Sigmoid colon (tissue), 7 donors: ENCODE results near the gene AMMECR1. TPM values are rescaled to one million over a fixed set of nuclear protein-coding genes. Genes with fewer than 3 reads are reported as not detected.

ENCODE experiments used
- DNase-seq: peaks from one replicate; pipeline ENCODE4 v3.0.0-alpha.2; 2019
- H3K27ac ChIP-seq, 4 donors: fragments of 200-600 bp; sonication (generic); one replicate each; pipeline ENCODE4 v1.5.1; 2016 to 2019; ENCODE audit warnings: mild to moderate bottlenecking in 1 of 4
- H3K27me3 ChIP-seq, 3 donors: fragments of 200-600 bp; sonication (generic); one replicate each; pipeline ENCODE4 v1.5.1; 2019; ENCODE audit warnings: mild to moderate bottlenecking in 1 of 3
- H3K36me3 ChIP-seq, 4 donors: fragments of 200-600 bp; sonication (generic); one replicate each; pipeline ENCODE4 v1.5.1; 2016 to 2019
- H3K4me1 ChIP-seq, 4 donors: fragments of 200-600 bp; sonication (generic); one replicate each; pipeline ENCODE4 v1.5.1; 2017 to 2019
- H3K4me3 ChIP-seq, 4 donors: fragments of 200-600 bp; sonication (generic); one replicate each; pipeline ENCODE4 v1.5.1; 2017 to 2019; ENCODE audit warnings: mild to moderate bottlenecking in 2 of 4, moderate library complexity in 1 of 4
- H3K9me3 ChIP-seq, 4 donors: fragments of 200-600 bp in 3 of 4; sonication (generic) in 3 of 4; one replicate each; pipeline versions ENCODE4 v1.5.1 to v1.6.1; 2013 to 2019
- CTCF ChIP-seq, 4 experiments: fragments of 450-650 bp in 3 of 4; fragments of 200-600 bp in 1 of 4; IDR thresholded peaks; one replicate each; pipeline ENCODE4 v1.5.1; 2016 to 2019; ENCODE audit warnings: antibody characterized with exemption in 4 of 4, mild to moderate bottlenecking in 3 of 4, moderate library complexity in 2 of 4
- EP300 ChIP-seq, 4 donors: sonication (generic); formaldehyde crosslinking; IDR thresholded peaks; one replicate each; pipeline ENCODE4 v1.6.1; 2017; ENCODE audit warnings: antibody characterized with exemption in 4 of 4
- POLR2A ChIP-seq, 2 donors: fragments of 450-650 bp; IDR thresholded peaks; one replicate each; pipeline ENCODE4 v1.6.1; 2016; ENCODE audit warnings: antibody characterized with exemption in 2 of 2, mild to moderate bottlenecking in 2 of 2, moderate library complexity in 2 of 2
- POLR2AphosphoS5 ChIP-seq, 4 donors: sonication (generic); formaldehyde crosslinking; IDR thresholded peaks; one replicate each; pipeline ENCODE4 v1.6.1; 2017; ENCODE audit warnings: antibody characterized with exemption in 4 of 4
- WGBS, 2 donors: extraction: QIAGEN DNeasy Blood & Tissue Kit; methylation state at CpG; one replicate each; pipeline ENCODE4 v1.1.7; 2013; 5-methylcytosine and 5-hydroxymethylcytosine counted together
- intact Hi-C: fragments of 100-400 bp; cut with DNase I; formaldehyde crosslinking; loops from one replicate; pipeline ENCODE4 v1.15.1; 2023
- polyA plus RNA-seq, 3 donors: library from polyadenylated mRNA; stranded (reverse); fragments of 200-250 nt; gene quantifications; one replicate each; pipeline ENCODE4 v1.2.3, GENCODE V29; 2013
- total RNA-seq, 4 donors: library from RNA; depleted of rRNA; stranded (reverse); fragments of >200 nt; gene quantifications; one replicate each; pipeline ENCODE4 v1.1.0, GENCODE V29; 2016
- donor health status: healthy with polysubstance abuse.
- donor health status: Bipolar disorder and iron deficiency.
- donor health status: healthy.

Gene AMMECR1
- total and polyA plus RNA-seq, 7 donors: 1.5 to 8.1 (median 3.2) TPM

- 85 to 97% methylated on average over 1 of the region's 1 CpG for WGBS, 2 donors
Observed at GRCh38 chrX:110315551-110315950, 2.3 kb downstream of the AMMECR1 start.

GRCh38 chrX:110311437-110312230, 6.3 kb downstream of the AMMECR1 start:
- WGBS, 2 donors: 83 to 92% methylated on average over 1 of the region's 1 CpG
- Histone ChIP-seq H3K36me3 (no peaks in the 10 kb centered on the region), H3K27ac (no peak overlapping the region), H3K4me3 (no peak overlapping the region), H3K4me1 (peaks cover 0 to 11% (median 0%) of the 10 kb centered on the region in 4 donors), H3K27me3 (no peaks in the 10 kb centered on the region), H3K9me3 (no peaks in the 10 kb centered on the region)
- no peak for DNase-seq
- TF ChIP-seq EP300 (IDR thresholded peaks at IDR 0.05) (no peak), POLR2A (IDR thresholded peaks at IDR 0.05) (no peak), CTCF (IDR thresholded peaks at IDR 0.05) (no peak), POLR2AphosphoS5 (IDR thresholded peaks at IDR 0.05) (no peak)
- intact Hi-C loops: loop anchor here (10.0 kb wide), 2 partner anchors 147 to 777 kb away; partner anchors contain the start of gene NXT2

More at GRCh38 chrX:110315551-110315950, 2.3 kb downstream of the AMMECR1 start:
- H3K9me3 ChIP-seq: no peaks in the 10 kb centered on the region
- H3K27ac ChIP-seq: no peak overlapping the region
- no peaks in the 10 kb centered on the region for H3K27me3 ChIP-seq
- no peak for TF ChIP-seq POLR2AphosphoS5 (IDR thresholded peaks at IDR 0.05)
- TF ChIP-seq CTCF (IDR thresholded peaks at IDR 0.05): no peak
- TF ChIP-seq EP300 (IDR thresholded peaks at IDR 0.05): no peak
- TF ChIP-seq POLR2A (IDR thresholded peaks at IDR 0.05): no peak
- intact Hi-C loops: loop anchor here (10.0 kb wide), 2 partner anchors 151 to 781 kb away; partner anchors contain the start of gene NXT2
- H3K4me1 ChIP-seq: peaks cover 0 to 11% (median 0%) of the 10 kb centered on the region in 4 donors
- no peaks in the 10 kb centered on the region for H3K36me3 ChIP-seq
- no peak for DNase-seq
- no peak overlapping the region for H3K4me3 ChIP-seq

DNA sequence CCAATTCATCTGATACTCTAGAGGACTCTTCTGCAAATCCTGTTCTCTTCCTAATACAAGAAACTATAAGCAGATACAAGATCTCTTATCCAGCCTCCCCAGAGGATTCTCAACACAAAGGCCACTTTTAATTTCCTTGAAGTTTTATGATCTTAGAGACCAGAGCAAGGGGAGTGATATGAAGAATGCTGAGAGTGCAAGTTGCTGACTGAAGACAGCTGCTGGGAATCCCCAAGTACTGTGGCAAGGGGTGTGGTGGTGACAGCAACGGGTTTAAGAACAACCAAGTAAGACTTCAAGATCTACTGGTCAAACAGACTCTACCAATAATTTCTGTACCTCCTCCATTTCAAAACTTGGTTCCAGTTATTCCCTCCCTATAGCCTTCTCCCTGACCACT, 7.0 kb downstream of the AMMECR1 start:
- H3K4me1 ChIP-seq: peaks cover 0 to 7% (median 0%) of the 10 kb centered on the region in 4 donors
- no peak for DNase-seq
- no peak overlapping the region for H3K27ac ChIP-seq
- 0 to 11% methylated on average over 1 of the region's 1 CpG for WGBS, 2 donors
- H3K27me3 ChIP-seq: no peaks in the 10 kb centered on the region
- H3K9me3 ChIP-seq: no peaks in the 10 kb centered on the region
- no peak for TF ChIP-seq EP300 (IDR thresholded peaks at IDR 0.05)
- TF ChIP-seq POLR2AphosphoS5 (IDR thresholded peaks at IDR 0.05): no peak
- no peak for TF ChIP-seq CTCF (IDR thresholded peaks at IDR 0.05)
- no peak for TF ChIP-seq POLR2A (IDR thresholded peaks at IDR 0.05)
- no peak overlapping the region for H3K4me3 ChIP-seq
- intact Hi-C loops: loop anchor here (10.0 kb wide), 2 partner anchors 146 to 776 kb away; partner anchors contain the start of gene NXT2
- H3K36me3 ChIP-seq: no peaks in the 10 kb centered on the region

DNA sequence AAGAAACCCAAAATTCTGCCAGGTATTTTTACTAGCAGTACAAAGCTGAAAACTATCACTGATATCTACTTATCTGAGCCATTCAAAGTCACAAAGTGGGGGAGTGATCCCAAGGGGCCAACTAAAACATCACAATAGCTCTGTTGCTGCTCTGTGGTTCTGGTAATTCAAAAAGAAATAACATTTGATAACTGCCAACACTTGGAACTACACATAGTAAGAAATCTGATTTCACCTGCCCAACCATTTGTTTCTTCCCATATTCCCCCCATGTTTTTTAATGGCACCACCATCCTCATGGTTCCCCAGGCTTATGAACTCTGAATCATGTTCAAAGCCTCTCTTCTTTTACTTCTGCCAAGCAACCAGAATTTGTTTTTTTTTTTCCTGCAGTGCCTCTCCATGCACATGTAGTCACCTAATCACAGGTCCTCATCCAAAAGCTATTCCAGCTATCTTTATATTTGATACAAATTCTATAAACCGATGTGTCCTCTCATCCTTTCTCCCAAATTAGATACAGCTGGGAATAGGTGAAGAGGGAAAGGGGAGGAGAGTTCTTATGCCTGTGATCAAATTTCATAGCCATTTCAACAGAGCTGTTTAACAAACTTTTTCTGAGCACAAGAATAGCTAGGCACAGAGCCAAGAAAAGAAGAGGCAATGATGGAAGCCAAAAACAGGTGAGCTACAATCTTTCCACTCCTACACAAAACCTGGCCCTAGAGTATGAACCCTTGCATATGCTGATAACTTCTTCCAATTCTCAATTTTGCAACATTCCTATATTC, 7.7 kb downstream of the AMMECR1 start:
- Histone ChIP-seq H3K4me1 (no peaks in the 10 kb centered on the region), H3K36me3 (no peaks in the 10 kb centered on the region), H3K27ac (no peak overlapping the region), H3K27me3 (no peaks in the 10 kb centered on the region), H3K4me3 (no peak overlapping the region), H3K9me3 (no peaks in the 10 kb centered on the region)
- TF ChIP-seq CTCF (IDR thresholded peaks at IDR 0.05) (no peak), POLR2AphosphoS5 (IDR thresholded peaks at IDR 0.05) (no peak)
- WGBS, 2 donors: 90% methylated on average over 1 of the region's 1 CpG
- intact Hi-C loops: loop anchor here (10.0 kb wide), 2 partner anchors 145 to 775 kb away; partner anchors contain the start of gene NXT2
- DNase-seq: no peak
